Mesenchymal stem cell (in vitro differentiated cells and primary cell): ENCODE data around the gene BNIP2.

Source experiments
- DNase-seq: peaks from one replicate; pipeline ENCODE4 v3.0.0-alpha.2; 2013
- H2AFZ ChIP-seq: one replicate; pipeline ENCODE4 v1.6.1; 2013; ENCODE audit warnings: low read depth, mild to moderate bottlenecking, control low read depth, inconsistent platforms, low read length, moderate library complexity
- H2AK5ac ChIP-seq: 2 replicates; pipeline ENCODE4 v1.6.1; 2013; ENCODE audit warnings: low read length, moderate library complexity, mild to moderate bottlenecking, inconsistent platforms; ENCODE audit not compliant: severe bottlenecking
- H2BK120ac ChIP-seq: one replicate; pipeline ENCODE4 v1.6.1; 2013; ENCODE audit warnings: low read depth, mild to moderate bottlenecking, inconsistent platforms, low read length, moderate library complexity
- H2BK12ac ChIP-seq, 2 experiments: one replicate each; pipeline ENCODE4 v1.6.1; 2013; ENCODE audit warnings: inconsistent platforms in 2 of 2, low read length in 2 of 2, mild to moderate bottlenecking in 2 of 2, moderate library complexity in 2 of 2, control low read depth in 1 of 2
- H2BK15ac ChIP-seq: one replicate; pipeline ENCODE4 v1.6.1; 2013; ENCODE audit warnings: mild to moderate bottlenecking, low read depth, inconsistent platforms; ENCODE audit not compliant: poor library complexity, severe bottlenecking
- H2BK5ac ChIP-seq: 2 replicates; pipeline ENCODE4 v1.6.1; 2013; ENCODE audit warnings: low read depth, mild to moderate bottlenecking, low read length, control low read depth, inconsistent platforms; ENCODE audit not compliant: poor library complexity, severe bottlenecking
- H3K14ac ChIP-seq, 2 experiments: one replicate each; pipeline ENCODE4 v1.6.1; 2013; ENCODE audit warnings: inconsistent platforms in 2 of 2, low read length in 2 of 2, control low read depth in 1 of 2, mild to moderate bottlenecking in 1 of 2, moderate library complexity in 1 of 2
- H3K18ac ChIP-seq, 2 experiments: one replicate each; pipeline ENCODE4 v1.6.1; 2013; ENCODE audit warnings: inconsistent platforms in 2 of 2, low read length in 2 of 2, control low read depth in 1 of 2, low read depth in 1 of 2, mild to moderate bottlenecking in 1 of 2
- H3K23ac ChIP-seq, 2 experiments: one replicate each; pipeline ENCODE4 v1.6.1; 2013; ENCODE audit warnings: inconsistent platforms in 2 of 2, low read length in 2 of 2, mild to moderate bottlenecking in 2 of 2, moderate library complexity in 2 of 2, control low read depth in 1 of 2
- H3K27ac ChIP-seq: 2 replicates; pipeline ENCODE4 v1.5.1; 2013; ENCODE audit warnings: mild to moderate bottlenecking, moderate library complexity, low read length, control low read depth, inconsistent platforms; ENCODE audit not compliant: poor library complexity, severe bottlenecking
- H3K27me3 ChIP-seq, 2 experiments: 2 replicates each; pipeline versions ENCODE4 v1.6.1 to v1.7.0; 2013; ENCODE audit warnings: low read length in 2 of 2, mild to moderate bottlenecking in 2 of 2, moderate library complexity in 2 of 2, control low read depth in 1 of 2, inconsistent platforms in 1 of 2; ENCODE audit not compliant: control insufficient read depth in 1 of 2, insufficient read depth in 1 of 2
- H3K36me3 ChIP-seq, 2 experiments: 2 replicates each; pipeline versions ENCODE4 v1.6.1 to v1.7.0; 2013; ENCODE audit warnings: low read length in 2 of 2, control low read depth in 1 of 2, inconsistent platforms in 1 of 2, low read depth in 1 of 2, mild to moderate bottlenecking in 1 of 2; ENCODE audit not compliant: insufficient read depth in 2 of 2, control insufficient read depth in 1 of 2
- H3K4ac ChIP-seq, 2 experiments: one replicate each; pipeline ENCODE4 v1.6.1; 2013; ENCODE audit warnings: inconsistent platforms in 2 of 2, low read length in 2 of 2, mild to moderate bottlenecking in 2 of 2, moderate library complexity in 2 of 2, control low read depth in 1 of 2, low read depth in 1 of 2
- H3K4me1 ChIP-seq: 2 replicates; pipeline ENCODE4 v1.6.1; 2013; ENCODE audit warnings: low read depth, low read length, control low read depth; ENCODE audit not compliant: control insufficient read depth, insufficient read depth
- H3K4me2 ChIP-seq: 2 replicates; pipeline ENCODE4 v1.6.1; 2013; ENCODE audit warnings: low read length, mild to moderate bottlenecking, inconsistent platforms; ENCODE audit not compliant: poor library complexity, severe bottlenecking
- H3K4me3 ChIP-seq, 2 experiments: 2 replicates each; pipeline versions ENCODE4 v1.5.1 to v1.7.0; 2013; ENCODE audit warnings: low read length in 2 of 2, mild to moderate bottlenecking in 2 of 2, control low read depth in 1 of 2, low read depth in 1 of 2; ENCODE audit not compliant: insufficient read depth in 1 of 2
- H3K79me1 ChIP-seq: replicated peaks from 2 replicates; pipeline ENCODE4 v1.6.1; 2013; ENCODE audit warnings: mild to moderate bottlenecking, control low read depth, low read length, inconsistent platforms; ENCODE audit not compliant: poor library complexity, severe bottlenecking
- H3K9ac ChIP-seq: 2 replicates; pipeline ENCODE4 v1.7.0; 2013; ENCODE audit warnings: mild to moderate bottlenecking, low read length, moderate library complexity
- H3K9me3 ChIP-seq: 2 replicates; pipeline ENCODE4 v1.7.0; 2013; ENCODE audit warnings: mild to moderate bottlenecking, low read length; ENCODE audit not compliant: control insufficient read depth
- H4K8ac ChIP-seq: one replicate; pipeline ENCODE4 v1.6.1; 2013; ENCODE audit warnings: inconsistent platforms, mild to moderate bottlenecking, low read length, moderate library complexity
- H4K91ac ChIP-seq: one replicate; pipeline ENCODE4 v1.6.1; 2013; ENCODE audit warnings: mild to moderate bottlenecking, low read length, inconsistent platforms
- WGBS: methylation state at CpG from one replicate; pipeline ENCODE4 v1.1.7; 2013; ENCODE audit warnings: mixed read lengths; 5-methylcytosine and 5-hydroxymethylcytosine counted together

The BNIP2 gene

GRCh38 chr15:59615661-59616060, 73.5 kb downstream of the BNIP2 start:
- H3K4me1 ChIP-seq = peaks cover 5% of the 10 kb centered on the region
- 86% methylated on average over 4 of the region's 5 CpGs for WGBS
- H4K8ac ChIP-seq = no peak overlapping the region
- no peak for DNase-seq
- H3K18ac ChIP-seq = no peak overlapping the region
- peaks cover 3% of the 10 kb centered on the region for H3K79me1 ChIP-seq
- peaks cover 0 to 24% of the 10 kb centered on the region in 2 experiments for H3K27me3 ChIP-seq
- peaks cover 0 to 3% of the 10 kb centered on the region in 2 experiments for H3K36me3 ChIP-seq
- H3K27ac ChIP-seq = no peak overlapping the region
- H3K9me3 ChIP-seq = no peaks in the 10 kb centered on the region
- no peak overlapping the region for H2BK12ac ChIP-seq
- H3K9ac ChIP-seq = no peak overlapping the region
- H2BK15ac ChIP-seq = no peak overlapping the region
- no peak overlapping the region for H2AFZ ChIP-seq
- no peak overlapping the region for H3K23ac ChIP-seq
- no peak overlapping the region for H2BK120ac ChIP-seq
- H4K91ac ChIP-seq = no peak overlapping the region
- H3K4me3 ChIP-seq = no peak overlapping the region
- H2BK5ac ChIP-seq = no peak overlapping the region
- H3K4me2 ChIP-seq = no peak overlapping the region
- peak overlapping the region; percentile 15 for H2AK5ac ChIP-seq
- no peak overlapping the region for H3K14ac ChIP-seq
- H3K4ac ChIP-seq = no peak overlapping the region

GRCh38 chr15:59614153-59614552, 75.0 kb downstream of the BNIP2 start:
- Histone ChIP-seq H2BK15ac (no peak overlapping the region), H3K79me1 (peaks cover 3% of the 10 kb centered on the region), H3K23ac (no peak overlapping the region), H2AK5ac (no peak overlapping the region), H2AFZ (no peak overlapping the region), H2BK12ac (no peak overlapping the region), H3K27ac (no peak overlapping the region), H3K9me3 (no peaks in the 10 kb centered on the region), H3K4me3 (no peak overlapping the region), H3K14ac (no peak overlapping the region), H3K36me3 (peaks cover 0 to 2% of the 10 kb centered on the region in 2 experiments), H3K9ac (no peak overlapping the region), H2BK120ac (no peak overlapping the region), H3K18ac (no peak overlapping the region), H3K4me1 (peaks cover 6% of the 10 kb centered on the region), H2BK5ac (no peak overlapping the region), H3K4ac (no peak overlapping the region), H3K4me2 (no peak overlapping the region), H4K91ac (no peak overlapping the region), H4K8ac (no peak overlapping the region), H3K27me3 (peaks cover 0 to 21% of the 10 kb centered on the region in 2 experiments)
- DNase-seq = no peak
- 88% methylated on average over 7 of the region's 7 CpGs for WGBS

GRCh38 chr15:59611276-59612260, 77.6 kb downstream of the BNIP2 start, which contains the start of gene GCNT3:
Gene GCNT3, plus strand, starts transcription at chr15:59611783. Its CDS starts 6,456 bp downstream, at chr15:59618239.
- H4K8ac ChIP-seq = no peak within 1 kb of the TSS
- peaks cover 0 to 16% of the 10 kb centered on the region in 2 experiments for H3K27me3 ChIP-seq
- 87% methylated on average over 8 of the region's 8 CpGs for WGBS
- H3K4me3 ChIP-seq = no peak within 1 kb of the TSS
- H2BK15ac ChIP-seq = no peak within 1 kb of the TSS
- no peak within 1 kb of the TSS for H2BK120ac ChIP-seq
- peak within 1 kb of the TSS; percentile 81 for H2BK5ac ChIP-seq
- no peak within 1 kb of the TSS for H2BK12ac ChIP-seq
- no peaks in the 10 kb centered on the region for H3K36me3 ChIP-seq
- no peak within 1 kb of the TSS for H2AFZ ChIP-seq
- peaks cover 6% of the 10 kb centered on the region for H3K4me1 ChIP-seq
- H3K4me2 ChIP-seq = peak within 1 kb of the TSS; percentile 69
- H3K9me3 ChIP-seq = no peaks in the 10 kb centered on the region
- no peak within 1 kb of the TSS for H3K18ac ChIP-seq
- H3K79me1 ChIP-seq = peaks cover 2% of the 10 kb centered on the region
- no peak within 1 kb of the TSS for H3K4ac ChIP-seq
- peak within 1 kb of the TSS; percentile 98 for H3K27ac ChIP-seq
- peak within 1 kb of the TSS; percentile 88 for H2AK5ac ChIP-seq
- no peak within 1 kb of the TSS for H3K23ac ChIP-seq
- H4K91ac ChIP-seq = no peak within 1 kb of the TSS
- DNase-seq = peak; percentile 18
- H3K14ac ChIP-seq = no peak within 1 kb of the TSS
- peak within 1 kb of the TSS; percentile 56 for H3K9ac ChIP-seq
